ENCODE results near the gene SETDB1. TPM values are rescaled to one million over a fixed set of nuclear protein-coding genes. Genes with fewer than 3 reads are reported as not detected.

SETDB1 gene
- total and polyA plus RNA-seq, 2 of the 8 experiments (the other 6 are each of a cell fraction or from before 2014, with no cell fraction given): 27.5 to 48.8 TPM

GRCh38 chr1:150893336-150893913 lies 32.7 kb upstream of the SETDB1 start:
- CTCF ChIA-PET (ENCODE audit: partially characterized antibody): interaction anchor here (1.0 kb wide), 1 partner anchor 29 kb away, joined by 3 read pairs; no protein-coding TSS in a partner anchor

More at GRCh38 chr1:150893336-150893913, 32.7 kb upstream of the SETDB1 start:
- H2BK120ac ChIP-seq (replicated peaks; ENCODE audit: low read depth, low read length): no peak overlapping the region
- no peak overlapping the region for H3K27ac ChIP-seq (ENCODE audit: low read depth, low read length)
- POLR2A ChIA-PET (ENCODE audit: partially characterized antibody): no interaction called here
- FAIRE-seq (no peak), DNase-seq (ENCODE audit: low read depth in 1 of 2, low spot score in 2 of 2) (no peak)
- H3K14ac ChIP-seq (ENCODE audit: insufficient read length): no peak overlapping the region
- no peak overlapping the region for H4K5ac ChIP-seq (ENCODE audit: insufficient read length, low read depth, low read length)
- H2BK15ac ChIP-seq (ENCODE audit: low read length): no peak overlapping the region
- H3K9me3 ChIP-seq (ENCODE audit: insufficient read depth in 2 of 2, low read depth in 1 of 2, low read length in 1 of 2): no peaks in the 10 kb centered on the region
- no peak overlapping the region for H4K8ac ChIP-seq (ENCODE audit: extremely low read depth, insufficient read depth, low read length)
- no peaks in the 10 kb centered on the region for H3K36me3 ChIP-seq (ENCODE audit: control insufficient read depth in 2 of 4, insufficient read depth in 4 of 4, low read length in 3 of 4)
- H4K20me1 ChIP-seq (replicated peaks in 1 of 2; ENCODE audit: control insufficient read depth in 1 of 2, insufficient read depth in 2 of 2, low read length in 2 of 2): no peaks in the 10 kb centered on the region
- H2AK5ac ChIP-seq (ENCODE audit: low read depth, low read length): no peak overlapping the region
- H2AFZ ChIP-seq (ENCODE audit: low read length): no peak overlapping the region
- no peak overlapping the region for H2BK5ac ChIP-seq (ENCODE audit: low read depth, low read length)
- no peak overlapping the region for H3K18ac ChIP-seq (ENCODE audit: extremely low read depth, low read length)
- 94% methylated on average over 3 of the region's 3 CpGs; no CpG with 5 or more reads in 1 of the 2 experiments for WGBS, 2 experiments (ENCODE audit: extremely low coverage in 1 of 2, insufficient coverage in 1 of 2, insufficient read length in 1 of 2, insufficient replicate concordance in 2 of 2, low coverage in 1 of 2, low lambda C conversion rate in 2 of 2, missing lambda C conversion rate in 1 of 2)
- TF ChIP-seq SUZ12 (IDR thresholded peaks at IDR 0.05; ENCODE audit: low read length) (no peak), POU5F1 (IDR thresholded peaks at IDR 0.05; ENCODE audit: low read depth, low read length) (no peak), CBX8 (IDR thresholded peaks at IDR 0.05; ENCODE audit: borderline replicate concordance, low read depth, low read length) (no peak), TCF12 (IDR thresholded peaks at IDR 0.05; ENCODE audit: low read depth, low read length) (no peak), RBBP5 (IDR thresholded peaks at IDR 0.05; ENCODE audit: borderline replicate concordance, low read depth, low read length) (no peak), RXRA (IDR thresholded peaks at IDR 0.05; ENCODE audit: insufficient read depth, low read depth, low read length) (no peak), ASH2L (IDR thresholded peaks at IDR 0.05; ENCODE audit: low read length) (no peak), EP300 (IDR thresholded peaks at IDR 0.05; ENCODE audit: borderline replicate concordance in 1 of 2, low read depth in 2 of 2, low read length in 2 of 2) (no peak), ZNF274 (IDR thresholded peaks at IDR 0.05; ENCODE audit: borderline replicate concordance, extremely low read depth, low read length) (no peak)
- H2BK12ac ChIP-seq (ENCODE audit: low read depth, low read length): no peak overlapping the region
- H3K23me2 ChIP-seq (ENCODE audit: low read depth, low read length): no peaks in the 10 kb centered on the region
- no peak overlapping the region for H3K23ac ChIP-seq (ENCODE audit: insufficient read length)
- H3K4me3 ChIP-seq (ENCODE audit: extremely low read depth in 1 of 4, insufficient read depth in 2 of 4, low read depth in 3 of 4, low read length in 4 of 4): no peak overlapping the region
- no peaks in the 10 kb centered on the region for H3K4me1 ChIP-seq (replicated peaks in 1 of 4; ENCODE audit: control insufficient read depth in 3 of 4, insufficient read depth in 4 of 4, low read length in 3 of 4)
- no peaks in the 10 kb centered on the region for H3K27me3 ChIP-seq (replicated peaks in 1 of 4; ENCODE audit: control insufficient read depth in 3 of 4, extremely low read depth in 1 of 4, insufficient read depth in 3 of 4, low read length in 3 of 4)
- no peaks in the 10 kb centered on the region for H3K79me2 ChIP-seq (ENCODE audit: control insufficient read depth in 1 of 2, insufficient read depth in 2 of 2, low read length in 2 of 2)
- H3K4me2 ChIP-seq (ENCODE audit: insufficient read depth in 1 of 2, low read depth in 2 of 2, low read length in 2 of 2): no peak overlapping the region
- no peak overlapping the region for H4K91ac ChIP-seq (replicated peaks; ENCODE audit: insufficient read length, low read length)
- H3K56ac ChIP-seq (replicated peaks; ENCODE audit: insufficient read length, low read depth, low read length): no peak overlapping the region
- no peak overlapping the region for H2BK20ac ChIP-seq (ENCODE audit: low read length)
- no peak overlapping the region for H3K4ac ChIP-seq (replicated peaks; ENCODE audit: insufficient read length, low read depth, low read length)
- H3K9ac ChIP-seq (replicated peaks in 1 of 4; ENCODE audit: extremely low read depth in 1 of 4, low read depth in 3 of 4, low read length in 3 of 4): no peak overlapping the region
- H3K79me1 ChIP-seq (ENCODE audit: low read depth, low read length): no peaks in the 10 kb centered on the region

All from H1 (cell line).